ENCODE results near the gene NT5DC3.

The NT5DC3 gene

DNA sequence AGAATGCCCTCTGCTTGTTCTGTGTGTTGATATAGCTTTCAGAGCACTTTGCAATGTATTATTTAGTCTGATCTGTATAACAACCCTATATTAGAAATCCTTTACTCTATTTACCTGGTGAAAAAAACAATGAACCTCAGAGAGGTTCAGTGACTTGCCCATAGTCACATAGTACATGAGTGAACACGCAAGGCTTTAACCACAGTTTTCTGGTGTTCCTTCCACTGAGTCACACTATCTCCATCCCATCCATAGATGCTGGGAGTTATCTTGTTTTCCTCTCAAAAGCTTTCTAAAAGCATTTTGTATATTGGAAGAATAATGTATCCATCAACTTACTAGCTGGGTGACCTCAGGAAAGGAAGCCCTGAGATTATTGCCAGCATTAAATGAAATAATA, 104.5 kb downstream of the NT5DC3 start:
- DNase-seq, result no peak

DNA sequence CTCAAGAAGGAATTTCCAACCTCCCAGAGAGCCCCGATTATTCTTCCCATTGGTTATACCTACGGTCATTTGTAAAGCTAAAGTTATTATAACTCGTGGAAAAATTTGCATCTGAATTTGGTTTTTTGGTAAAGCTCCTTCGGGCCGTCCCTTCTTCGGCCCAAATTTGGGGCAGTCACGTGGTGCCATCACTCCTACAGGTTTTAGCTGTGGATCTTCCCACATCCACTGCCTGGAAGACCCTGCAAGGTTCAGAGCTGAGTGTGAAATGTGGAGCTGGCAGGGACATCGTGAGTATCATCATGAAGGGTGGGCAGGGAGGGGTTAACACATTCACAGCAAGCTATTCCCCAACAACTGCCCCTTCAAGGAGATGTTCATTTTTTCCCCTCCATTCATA, 105.7 kb downstream of the NT5DC3 start:
- DNase-seq, result no peak

DNA sequence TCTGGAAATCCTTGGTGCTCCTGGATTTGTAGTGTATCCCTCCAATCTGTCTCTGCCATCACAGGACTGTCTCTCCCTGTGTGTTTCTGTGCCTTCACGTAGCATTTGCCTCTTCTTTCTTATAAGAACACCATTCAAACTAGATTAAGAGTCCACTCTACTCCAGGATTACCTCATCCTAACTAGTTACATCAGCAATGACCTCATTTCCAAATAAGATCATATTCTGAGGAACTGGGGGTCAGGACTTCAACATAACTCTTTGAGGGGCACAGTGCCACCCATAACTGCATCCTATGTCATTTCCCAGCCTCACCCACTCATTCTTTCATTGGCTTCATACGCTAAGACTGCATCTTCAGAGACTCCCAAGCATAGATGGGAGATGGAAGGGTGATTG, 106.2 kb downstream of the NT5DC3 start:
- DNase-seq, result no peak

DNA sequence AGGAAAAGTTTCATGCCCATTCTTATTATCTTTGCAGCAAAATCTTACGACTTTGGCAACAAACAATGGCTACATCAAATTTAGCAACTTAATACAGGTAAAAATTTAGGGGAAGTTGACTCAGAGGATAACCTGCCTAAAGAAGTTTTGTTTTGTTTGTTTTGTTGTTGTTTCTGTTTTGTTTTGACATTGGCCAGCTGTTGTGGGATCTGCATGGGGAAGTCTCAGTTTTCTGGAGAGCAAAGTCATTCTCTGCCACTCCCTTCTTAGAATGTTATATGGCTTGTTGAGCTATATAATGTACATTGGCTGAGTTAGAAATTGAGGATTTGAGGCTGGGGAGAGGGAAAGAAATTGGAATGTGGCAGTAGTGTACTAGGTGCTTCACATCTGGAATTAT, 109.5 kb downstream of the NT5DC3 start:
- no peak for DNase-seq

DNA sequence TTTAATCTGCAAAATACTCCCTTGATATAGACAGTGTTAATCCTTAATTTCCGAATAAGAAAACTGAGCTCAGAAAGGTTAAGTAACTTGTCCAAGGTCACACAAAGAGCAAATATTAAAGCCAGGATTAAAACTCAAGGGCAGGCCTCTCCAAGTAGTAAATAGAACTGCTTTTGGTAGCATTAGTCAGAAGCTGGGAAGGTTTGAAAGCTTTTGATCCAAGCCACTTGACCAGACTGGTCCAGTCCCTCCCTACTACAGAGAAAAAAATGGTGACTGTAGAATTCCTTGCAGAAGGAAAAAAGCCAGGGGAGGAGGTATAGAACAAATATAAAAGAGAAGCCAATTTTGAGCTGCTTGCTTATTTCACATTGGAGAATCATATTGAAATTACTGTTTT, 111.5 kb downstream of the NT5DC3 start:
- no peak for DNase-seq

DNA sequence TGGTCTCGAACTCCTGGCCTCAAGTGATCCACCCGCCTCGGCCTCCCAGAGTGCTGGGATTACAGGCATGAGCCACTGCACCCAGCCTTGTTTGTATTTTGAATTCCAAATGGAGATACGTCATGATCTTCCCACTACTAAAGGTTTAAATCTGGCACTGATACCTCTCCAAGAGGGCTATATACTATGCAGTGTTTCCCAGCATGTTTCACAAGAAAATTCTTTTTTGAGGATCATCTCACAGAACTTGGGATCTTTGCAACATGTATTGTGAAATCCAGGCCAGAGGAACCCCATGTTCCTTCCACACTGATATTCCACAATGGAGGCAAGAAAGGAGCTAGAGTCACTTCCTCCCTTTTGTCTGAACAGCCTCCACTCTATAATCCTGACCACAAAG, 112.7 kb downstream of the NT5DC3 start:
- DNase-seq, result no peak

DNA sequence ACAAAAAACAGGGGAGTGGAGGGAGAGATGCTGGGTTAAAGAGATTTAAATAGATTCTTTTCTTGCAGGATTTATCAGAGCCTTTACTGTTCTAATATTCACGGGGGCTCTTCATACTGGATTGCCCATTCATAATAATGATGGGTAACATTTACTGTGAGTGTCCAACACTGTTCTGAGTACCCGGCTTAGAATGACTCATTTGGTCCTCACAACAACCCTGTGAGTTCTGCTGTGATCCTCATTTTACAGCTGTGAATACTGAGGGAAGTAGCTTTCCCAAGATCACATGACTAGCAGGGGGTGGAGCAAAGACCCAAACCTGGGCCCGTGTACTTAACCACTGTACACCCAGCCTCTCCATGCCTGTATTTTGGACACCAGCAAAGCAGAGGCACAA, 113.4 kb downstream of the NT5DC3 start:
- DNase-seq, result no peak

DNA sequence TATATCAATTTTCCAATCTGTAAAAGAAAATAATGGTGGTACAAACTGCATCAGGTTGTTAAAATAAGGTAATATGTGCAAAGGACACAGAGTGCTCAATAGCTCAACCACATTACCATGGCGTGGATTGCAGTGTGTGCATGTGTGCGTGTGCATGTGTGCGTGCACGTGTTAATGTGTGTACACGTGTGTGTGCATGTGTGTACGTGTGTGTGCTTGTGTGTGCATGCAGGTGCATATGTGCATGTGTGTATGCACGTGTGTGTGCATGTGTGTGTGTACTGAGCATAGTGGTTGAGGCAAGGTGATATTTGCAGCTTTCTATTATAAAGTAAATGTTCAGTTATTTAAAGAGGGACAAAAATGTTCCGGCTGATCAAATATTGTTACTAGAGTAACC, 115.6 kb downstream of the NT5DC3 start:
- no peak for DNase-seq
